Inflammatory macrophage treated with lipopolysaccharide for 1 hour (primary cell): ENCODE measurements around the gene SPTLC2.
A peak's percentile ranks its signal among the peaks of the same experiment; 100 is the strongest.

Source experiments
- DNase-seq, 2 donors: peaks; one replicate each; pipeline ENCODE4 v3.0.0-alpha.2; 2020 to 2022

SPTLC2 gene

GRCh38 chr14:77622366-77622961, 6.0 kb upstream of the SPTLC2 start:
- no peak for DNase-seq

GRCh38 chr14:77620222-77620870, 3.9 kb upstream of the SPTLC2 start:
- DNase-seq: no peak

- DNase-seq: no peak
Measured at GRCh38 chr14:77618381-77618970, 2.0 kb upstream of the SPTLC2 start.

GRCh38 chr14:77616133-77616453, 344 bp downstream of the SPTLC2 start:
- DNase-seq: no peak

- DNase-seq: peak in 1 of 2 donors; percentile 20
Measured at GRCh38 chr14:77615361-77616132, 890 bp downstream of the SPTLC2 start.

GRCh38 chr14:77613201-77613600, 3.2 kb downstream of the SPTLC2 start:
- peak; percentile 26 to 39 for DNase-seq

GRCh38 chr14:77612011-77612620, 4.3 kb downstream of the SPTLC2 start:
- DNase-seq: no peak

- DNase-seq: no peak
Measured at GRCh38 chr14:77610553-77610952, 5.9 kb downstream of the SPTLC2 start.

- no peak for DNase-seq
Measured at GRCh38 chr14:77609922-77610321, 6.5 kb downstream of the SPTLC2 start.

- peak in 1 of 2 donors; percentile 11 for DNase-seq
Measured at GRCh38 chr14:77607741-77608302, 8.6 kb downstream of the SPTLC2 start.

GRCh38 chr14:77605392-77605972, 11.0 kb downstream of the SPTLC2 start:
- no peak for DNase-seq

- DNase-seq: peak; percentile 41 to 43
Measured at GRCh38 chr14:77603654-77604255, 12.7 kb downstream of the SPTLC2 start.

GRCh38 chr14:77603031-77603430, 13.4 kb downstream of the SPTLC2 start:
- no peak for DNase-seq

GRCh38 chr14:77601846-77602619, 14.4 kb downstream of the SPTLC2 start:
- no peak for DNase-seq

GRCh38 chr14:77599889-77600288, 16.5 kb downstream of the SPTLC2 start:
- no peak for DNase-seq

GRCh38 chr14:77598366-77599070, 17.9 kb downstream of the SPTLC2 start:
- no peak for DNase-seq

- DNase-seq: peak; percentile 69 to 81
Measured at GRCh38 chr14:77593501-77593961, 22.9 kb downstream of the SPTLC2 start.

- peak; percentile 34 to 48 for DNase-seq
Measured at GRCh38 chr14:77590845-77591485, 25.5 kb downstream of the SPTLC2 start.

- peak; percentile 25 to 35 for DNase-seq
Measured at GRCh38 chr14:77589099-77589498, 27.3 kb downstream of the SPTLC2 start.
